HG02870 (cell line): ENCODE measurements around the gene C11orf42.

Experiments used
- ATAC-seq: cut with Tn5 transposase; IDR thresholded peaks from one replicate; pipeline ENCODE4 v1.9.1; 2021; ENCODE audit warnings: mild to moderate bottlenecking, moderate library complexity; ENCODE audit not compliant: unreplicated experiment

The C11orf42 gene

GRCh38 chr11:6205366-6205765, at the start of gene C11orf42:
Gene C11orf42, plus strand, starts transcription at chr11:6205557. Its CDS starts 59 bp downstream, at chr11:6205616.
- ATAC-seq, result no peak

- ATAC-seq, result no peak
Measured at GRCh38 chr11:6156628-6157359, 48.6 kb upstream of the C11orf42 start.

GRCh38 chr11:6170226-6170625, 35.1 kb upstream of the C11orf42 start, which contains the start of gene OR52B2:
Gene OR52B2, minus strand, starts transcription at chr11:6170326. Its CDS starts 0 bp downstream, at chr11:6170326.
- no peak for ATAC-seq

GRCh38 chr11:6175440-6175839, 29.9 kb upstream of the C11orf42 start:
- no peak for ATAC-seq

GRCh38 chr11:6191742-6192141, 13.6 kb upstream of the C11orf42 start:
- no peak for ATAC-seq

- ATAC-seq, result no peak
Measured at GRCh38 chr11:6194065-6194581, 11.2 kb upstream of the C11orf42 start.

GRCh38 chr11:6196396-6196795, 9.0 kb upstream of the C11orf42 start:
- ATAC-seq, result peak; percentile 54

GRCh38 chr11:6197466-6198200, 7.7 kb upstream of the C11orf42 start:
- no peak for ATAC-seq

- ATAC-seq, result no peak
Measured at GRCh38 chr11:6199174-6199810, 6.1 kb upstream of the C11orf42 start, which contains the start of gene OR52W1. Gene OR52W1, plus strand, starts transcription at chr11:6199224. Its CDS starts 0 bp downstream, at chr11:6199224.

GRCh38 chr11:6200975-6201374, 4.4 kb upstream of the C11orf42 start:
- no peak for ATAC-seq

GRCh38 chr11:6201481-6201880, 3.9 kb upstream of the C11orf42 start:
- ATAC-seq, result no peak

- ATAC-seq, result no peak
Measured at GRCh38 chr11:6202041-6202440, 3.3 kb upstream of the C11orf42 start.

- no peak for ATAC-seq
Measured at GRCh38 chr11:6203327-6203726, 2.0 kb upstream of the C11orf42 start.

GRCh38 chr11:6204706-6205105, 651 bp upstream of the C11orf42 start:
- ATAC-seq, result no peak

GRCh38 chr11:6206456-6207180, 1.3 kb downstream of the C11orf42 start:
- no peak for ATAC-seq

GRCh38 chr11:6209801-6210200, 4.4 kb downstream of the C11orf42 start:
- ATAC-seq, result no peak

- ATAC-seq, result no peak
Measured at GRCh38 chr11:6210274-6210955, 5.1 kb downstream of the C11orf42 start.

- no peak for ATAC-seq
Measured at GRCh38 chr11:6214530-6214929, 9.2 kb downstream of the C11orf42 start.

- ATAC-seq, result no peak
Measured at GRCh38 chr11:6216501-6216900, 11.1 kb downstream of the C11orf42 start.

GRCh38 chr11:6217722-6218121, 12.4 kb downstream of the C11orf42 start:
- ATAC-seq, result no peak
